ENCODE measurements around the gene HELZ. TPM values are rescaled to one million over a fixed set of nuclear protein-coding genes. Genes with fewer than 3 reads are reported as not detected.

Gene HELZ
- total RNA-seq, 1 donor from 2014 or later = 63.5 TPM

DNA sequence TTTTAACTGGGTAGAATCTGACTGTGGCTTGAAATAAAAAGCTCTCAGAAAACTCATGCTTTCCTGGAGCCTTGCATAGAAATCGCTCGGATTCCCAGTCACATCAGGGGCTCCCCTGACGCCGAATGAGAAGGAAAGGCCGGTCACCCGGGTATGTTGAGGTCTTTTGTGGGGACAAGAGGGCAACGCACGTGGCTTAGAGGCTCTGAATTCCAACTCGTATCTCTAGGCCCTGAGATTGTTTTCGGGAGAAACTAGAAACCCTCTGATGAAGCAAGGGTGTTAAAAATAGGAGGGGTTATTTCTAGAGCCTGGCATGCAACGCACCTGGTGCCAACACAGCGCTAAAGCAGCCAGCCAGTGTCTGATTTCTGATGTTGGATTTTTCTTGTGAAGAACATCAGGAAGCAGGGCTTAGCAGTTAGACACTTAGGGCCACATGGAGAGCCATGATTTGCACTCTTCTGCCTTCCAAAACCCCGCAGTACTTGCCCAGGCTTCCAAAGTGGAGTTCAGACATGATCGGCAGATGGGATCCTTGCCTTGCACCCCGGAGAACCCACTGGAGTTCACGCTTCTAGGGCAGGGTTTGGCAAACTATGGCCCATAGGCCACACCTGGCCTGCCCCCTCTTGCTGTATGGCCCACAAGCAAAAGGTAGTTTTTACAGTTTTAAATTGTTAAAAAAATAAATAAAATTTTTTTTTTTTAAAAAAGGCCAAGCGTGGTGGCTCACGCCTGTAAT is 188.1 kb downstream of the HELZ start:
- H3K4me3 Mint-ChIP-seq (ENCODE audit: unreplicated experiment) = no peak overlapping the region
- no peaks in the 10 kb centered on the region for H3K36me3 Mint-ChIP-seq (ENCODE audit: unreplicated experiment)
- TF ChIP-seq, protein P1, sequence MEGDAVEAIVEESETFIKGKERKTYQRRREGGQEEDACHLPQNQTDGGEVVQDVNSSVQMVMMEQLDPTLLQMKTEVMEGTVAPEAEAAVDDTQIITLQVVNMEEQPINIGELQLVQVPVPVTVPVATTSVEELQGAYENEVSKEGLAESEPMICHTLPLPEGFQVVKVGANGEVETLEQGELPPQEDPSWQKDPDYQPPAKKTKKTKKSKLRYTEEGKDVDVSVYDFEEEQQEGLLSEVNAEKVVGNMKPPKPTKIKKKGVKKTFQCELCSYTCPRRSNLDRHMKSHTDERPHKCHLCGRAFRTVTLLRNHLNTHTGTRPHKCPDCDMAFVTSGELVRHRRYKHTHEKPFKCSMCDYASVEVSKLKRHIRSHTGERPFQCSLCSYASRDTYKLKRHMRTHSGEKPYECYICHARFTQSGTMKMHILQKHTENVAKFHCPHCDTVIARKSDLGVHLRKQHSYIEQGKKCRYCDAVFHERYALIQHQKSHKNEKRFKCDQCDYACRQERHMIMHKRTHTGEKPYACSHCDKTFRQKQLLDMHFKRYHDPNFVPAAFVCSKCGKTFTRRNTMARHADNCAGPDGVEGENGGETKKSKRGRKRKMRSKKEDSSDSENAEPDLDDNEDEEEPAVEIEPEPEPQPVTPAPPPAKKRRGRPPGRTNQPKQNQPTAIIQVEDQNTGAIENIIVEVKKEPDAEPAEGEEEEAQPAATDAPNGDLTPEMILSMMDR (IDR thresholded peaks at IDR 0.05) = no peak
- H3K27ac Mint-ChIP-seq (ENCODE audit: unreplicated experiment) = no peak overlapping the region
- H3K27me3 Mint-ChIP-seq (ENCODE audit: unreplicated experiment) = no peaks in the 10 kb centered on the region
- H3K9me3 Mint-ChIP-seq (ENCODE audit: unreplicated experiment) = peaks cover 3% of the 10 kb centered on the region
- no peaks in the 10 kb centered on the region for H3K4me1 Mint-ChIP-seq (ENCODE audit: unreplicated experiment)
- peak; percentile 59 for DNase-seq (ENCODE audit: extremely low spot score, unreplicated experiment)

DNA sequence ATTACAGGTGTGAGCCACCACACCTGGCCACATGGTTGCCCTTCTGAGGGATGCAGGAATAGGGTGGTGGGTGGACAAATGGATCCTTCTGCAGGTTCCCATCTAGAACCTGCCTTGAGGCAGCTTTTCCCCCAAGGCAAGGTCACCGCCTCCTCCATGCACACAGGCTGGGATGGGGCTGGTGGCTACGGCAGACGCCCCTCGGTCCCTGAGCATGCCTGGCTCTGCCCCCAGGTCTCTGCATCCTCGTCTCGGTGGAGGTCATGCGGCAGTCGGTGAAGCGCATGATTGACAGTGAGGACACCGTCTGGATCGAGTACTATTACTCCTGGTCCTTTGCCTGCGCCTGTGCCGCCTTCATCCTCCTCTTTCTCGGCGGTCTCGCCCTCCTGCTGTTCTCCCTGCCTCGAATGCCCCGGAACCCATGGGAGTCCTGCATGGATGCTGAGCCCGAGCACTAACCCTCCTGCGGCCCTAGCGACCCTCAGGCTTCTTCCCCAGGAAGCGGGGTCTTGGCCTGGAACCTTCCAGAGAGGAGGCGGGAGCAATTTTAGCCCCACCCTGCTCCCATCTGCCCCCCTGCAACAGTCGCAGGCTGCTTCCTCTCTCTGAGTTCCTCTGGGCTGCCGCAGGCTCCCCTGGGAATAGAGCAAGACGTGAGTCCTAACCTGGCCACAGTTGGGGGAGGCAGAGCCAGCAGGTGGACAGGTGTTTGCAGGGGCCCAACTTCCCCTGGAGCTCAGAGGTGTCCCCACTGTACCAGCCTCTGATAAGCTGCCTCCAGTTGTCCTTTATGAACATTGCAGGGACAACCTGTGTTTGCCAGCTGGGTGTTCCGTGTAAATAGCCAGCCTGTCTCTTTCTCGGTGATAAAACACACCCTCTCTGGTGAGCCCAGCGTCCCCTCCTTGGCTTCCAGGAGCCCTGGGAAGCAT is 188.9 kb downstream of the HELZ start:
- H3K4me3 Mint-ChIP-seq (ENCODE audit: unreplicated experiment) = no peak overlapping the region
- peaks cover 3% of the 10 kb centered on the region for H3K9me3 Mint-ChIP-seq (ENCODE audit: unreplicated experiment)
- no peaks in the 10 kb centered on the region for H3K36me3 Mint-ChIP-seq (ENCODE audit: unreplicated experiment)
- no peaks in the 10 kb centered on the region for H3K27me3 Mint-ChIP-seq (ENCODE audit: unreplicated experiment)
- no peak overlapping the region for H3K27ac Mint-ChIP-seq (ENCODE audit: unreplicated experiment)
- DNase-seq (ENCODE audit: extremely low spot score, unreplicated experiment) = peak; percentile 79
- TF ChIP-seq, protein P1 (IDR thresholded peaks at IDR 0.05) = no peak
- no peaks in the 10 kb centered on the region for H3K4me1 Mint-ChIP-seq (ENCODE audit: unreplicated experiment)

DNA sequence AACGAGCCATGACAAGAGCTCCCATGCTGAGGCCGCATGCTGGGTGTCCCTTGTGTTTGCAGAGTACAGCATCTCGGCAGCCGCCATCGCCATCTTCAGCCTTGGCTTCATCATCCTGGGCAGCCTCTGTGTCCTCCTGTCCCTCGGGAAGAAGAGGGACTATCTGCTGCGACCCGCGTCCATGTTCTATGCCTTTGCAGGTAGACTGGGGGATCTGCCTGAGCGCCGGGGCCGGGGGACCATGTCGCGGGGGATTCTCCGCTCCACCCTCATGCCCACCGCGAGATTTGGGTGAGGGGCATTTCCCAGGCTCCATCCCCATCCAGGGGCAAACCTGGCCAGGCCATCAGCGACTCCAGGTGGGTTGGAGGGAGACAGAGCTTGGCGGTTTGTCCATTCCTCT is 190.0 kb downstream of the HELZ start:
- H3K4me3 Mint-ChIP-seq (ENCODE audit: unreplicated experiment) = no peak overlapping the region
- TF ChIP-seq, protein P1 (IDR thresholded peaks at IDR 0.05) = no peak
- H3K36me3 Mint-ChIP-seq (ENCODE audit: unreplicated experiment) = no peaks in the 10 kb centered on the region
- H3K27me3 Mint-ChIP-seq (ENCODE audit: unreplicated experiment) = no peaks in the 10 kb centered on the region
- DNase-seq (ENCODE audit: extremely low spot score, unreplicated experiment) = peak; percentile 78
- H3K4me1 Mint-ChIP-seq (ENCODE audit: unreplicated experiment) = no peaks in the 10 kb centered on the region
- H3K9me3 Mint-ChIP-seq (ENCODE audit: unreplicated experiment) = peaks cover 3% of the 10 kb centered on the region
- H3K27ac Mint-ChIP-seq (ENCODE audit: unreplicated experiment) = no peak overlapping the region

- H3K27me3 Mint-ChIP-seq (ENCODE audit: unreplicated experiment) = no peaks in the 10 kb centered on the region
- H3K9me3 Mint-ChIP-seq (ENCODE audit: unreplicated experiment) = peaks cover 5% of the 10 kb centered on the region
- H3K4me1 Mint-ChIP-seq (ENCODE audit: unreplicated experiment) = no peaks in the 10 kb centered on the region
- no peak overlapping the region for H3K27ac Mint-ChIP-seq (ENCODE audit: unreplicated experiment)
- H3K36me3 Mint-ChIP-seq (ENCODE audit: unreplicated experiment) = no peaks in the 10 kb centered on the region
- TF ChIP-seq, protein P1 (IDR thresholded peaks at IDR 0.05) = no peak
- no peak overlapping the region for H3K4me3 Mint-ChIP-seq (ENCODE audit: unreplicated experiment)
- DNase-seq (ENCODE audit: extremely low spot score, unreplicated experiment) = no peak
Measured at GRCh38 chr17:67054608-67055007, 190.4 kb downstream of the HELZ start.

Measured in osteocyte (in vitro differentiated cells).